ENCODE data around the gene SBF2.

Gene SBF2

GRCh38 chr11:9769621-9770020 lies 524.4 kb downstream of the SBF2 start:
- Histone ChIP-seq H3K9ac (ENCODE audit: low read length) (no peak overlapping the region), H3K27me3 (ENCODE audit: control insufficient read depth, insufficient read depth, low read length) (no peaks in the 10 kb centered on the region), H3K36me3 (ENCODE audit: control insufficient read depth, insufficient read depth, low read length) (no peaks in the 10 kb centered on the region), H3K4me1 (ENCODE audit: control insufficient read depth, insufficient read depth, low read length) (no peaks in the 10 kb centered on the region), H3K27ac (ENCODE audit: low read depth, low read length) (no peak overlapping the region), H3K4me3 (ENCODE audit: low read length) (no peak overlapping the region)

- H3K4me3 ChIP-seq (ENCODE audit: low read length) = no peak overlapping the region
- no peak overlapping the region for H3K27ac ChIP-seq (ENCODE audit: low read depth, low read length)
- no peaks in the 10 kb centered on the region for H3K27me3 ChIP-seq (ENCODE audit: control insufficient read depth, insufficient read depth, low read length)
- H3K9ac ChIP-seq (ENCODE audit: low read length) = no peak overlapping the region
- no peaks in the 10 kb centered on the region for H3K36me3 ChIP-seq (ENCODE audit: control insufficient read depth, insufficient read depth, low read length)
- peaks cover 4% of the 10 kb centered on the region for H3K4me1 ChIP-seq (ENCODE audit: control insufficient read depth, insufficient read depth, low read length)
These were observed 528.5 kb downstream of the SBF2 start for GRCh38 chr11:9765320-9766101.

- H3K36me3 ChIP-seq (ENCODE audit: control insufficient read depth, insufficient read depth, low read length) = no peaks in the 10 kb centered on the region
- H3K4me1 ChIP-seq (ENCODE audit: control insufficient read depth, insufficient read depth, low read length) = peaks cover 19% of the 10 kb centered on the region
- H3K9ac ChIP-seq (ENCODE audit: low read length) = no peak overlapping the region
- H3K27ac ChIP-seq (ENCODE audit: low read depth, low read length) = no peak overlapping the region
- H3K27me3 ChIP-seq (ENCODE audit: control insufficient read depth, insufficient read depth, low read length) = no peaks in the 10 kb centered on the region
- no peak overlapping the region for H3K4me3 ChIP-seq (ENCODE audit: low read length)
These were observed 530.7 kb downstream of the SBF2 start for GRCh38 chr11:9763301-9763700.

DNA sequence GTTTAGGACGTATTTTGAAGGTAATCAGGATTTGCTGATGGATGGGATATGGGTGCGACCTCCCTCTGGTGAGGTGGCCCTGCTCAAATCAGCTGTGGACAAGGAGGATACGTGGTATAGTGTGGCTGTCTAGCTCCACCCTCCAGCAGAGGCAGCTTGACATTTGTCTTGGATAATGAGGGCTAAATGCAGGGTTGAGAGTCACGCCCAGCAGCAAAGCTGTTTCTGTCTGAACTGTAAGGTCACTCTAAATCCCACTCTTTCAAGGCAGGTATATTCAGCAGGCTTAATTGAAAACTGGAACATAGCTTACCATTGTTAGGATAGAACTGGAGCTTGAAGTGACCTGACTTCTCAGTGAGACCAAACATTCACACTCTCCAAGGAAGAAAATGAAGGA lies 531.5 kb downstream of the SBF2 start:
- Histone ChIP-seq H3K27ac (ENCODE audit: low read depth, low read length) (no peak overlapping the region), H3K36me3 (ENCODE audit: control insufficient read depth, insufficient read depth, low read length) (no peaks in the 10 kb centered on the region), H3K4me3 (ENCODE audit: low read length) (no peak overlapping the region), H3K4me1 (ENCODE audit: control insufficient read depth, insufficient read depth, low read length) (peaks cover 19% of the 10 kb centered on the region), H3K27me3 (ENCODE audit: control insufficient read depth, insufficient read depth, low read length) (no peaks in the 10 kb centered on the region), H3K9ac (ENCODE audit: low read length) (no peak overlapping the region)

GRCh38 chr11:9761441-9761945 lies 532.5 kb downstream of the SBF2 start:
- H3K27me3 ChIP-seq (ENCODE audit: control insufficient read depth, insufficient read depth, low read length) = no peaks in the 10 kb centered on the region
- H3K36me3 ChIP-seq (ENCODE audit: control insufficient read depth, insufficient read depth, low read length) = no peaks in the 10 kb centered on the region
- H3K27ac ChIP-seq (ENCODE audit: low read depth, low read length) = no peak overlapping the region
- H3K4me1 ChIP-seq (ENCODE audit: control insufficient read depth, insufficient read depth, low read length) = peaks cover 19% of the 10 kb centered on the region
- no peak overlapping the region for H3K4me3 ChIP-seq (ENCODE audit: low read length)
- H3K9ac ChIP-seq (ENCODE audit: low read length) = no peak overlapping the region

DNA sequence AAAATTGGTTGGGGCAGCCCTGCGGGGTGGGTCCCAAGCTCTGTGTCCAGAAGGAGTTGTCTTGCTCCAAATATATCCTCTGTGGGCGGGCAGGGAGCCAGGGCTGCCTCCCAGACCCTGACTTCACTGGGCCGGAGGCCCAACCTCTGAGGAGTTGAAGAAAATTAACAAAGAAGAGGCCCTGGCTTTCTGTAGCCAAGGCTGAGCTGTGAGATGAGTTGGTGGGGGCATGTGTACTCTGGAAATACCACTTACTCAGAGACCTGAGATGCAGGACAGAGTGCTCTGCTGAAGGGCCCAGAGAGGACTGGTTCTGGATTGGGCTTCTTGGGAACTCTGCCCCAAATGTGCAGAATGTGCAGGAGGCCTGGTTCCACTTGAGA lies 533.8 kb downstream of the SBF2 start:
- Histone ChIP-seq H3K27me3 (ENCODE audit: control insufficient read depth, insufficient read depth, low read length) (no peaks in the 10 kb centered on the region), H3K4me3 (ENCODE audit: low read length) (no peak overlapping the region)

DNA sequence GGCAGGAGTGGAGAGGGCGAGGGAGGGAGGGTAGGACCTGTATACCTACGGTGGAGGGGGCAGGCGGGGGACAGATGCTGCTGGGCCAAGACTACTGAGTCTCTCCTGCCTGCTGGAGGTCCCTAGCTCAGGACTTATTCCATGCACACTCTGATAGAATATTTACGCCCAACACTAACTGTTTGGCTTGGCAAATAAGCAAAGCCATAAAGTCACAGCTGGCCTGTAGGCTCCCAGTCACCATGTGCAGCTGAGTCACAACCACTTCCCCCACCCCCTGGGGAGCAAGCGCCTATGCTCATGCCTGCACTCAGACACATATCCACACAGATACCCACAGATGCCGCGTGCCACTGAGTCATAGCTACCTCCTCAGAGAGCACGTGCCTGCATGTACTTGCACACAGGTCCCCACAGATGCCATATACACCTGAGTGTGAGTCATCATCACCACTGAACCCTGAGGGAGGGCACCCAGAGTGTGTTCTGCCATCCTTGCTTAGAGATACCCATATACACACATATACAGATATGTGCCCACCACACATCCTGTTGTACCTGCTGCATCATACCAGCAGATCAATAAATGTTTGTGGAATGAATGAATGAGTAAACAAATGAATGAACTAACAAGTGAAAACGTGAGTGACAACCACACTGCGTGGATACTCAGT lies 534.4 kb downstream of the SBF2 start:
- Histone ChIP-seq H3K27ac (ENCODE audit: low read depth, low read length) (peak overlapping the region; percentile 81), H3K4me1 (ENCODE audit: control insufficient read depth, insufficient read depth, low read length) (peaks cover 19% of the 10 kb centered on the region), H3K9ac (ENCODE audit: low read length) (peak overlapping the region; percentile 14), H3K4me3 (ENCODE audit: low read length) (peak overlapping the region; percentile 79), H3K27me3 (ENCODE audit: control insufficient read depth, insufficient read depth, low read length) (no peaks in the 10 kb centered on the region), H3K36me3 (ENCODE audit: control insufficient read depth, insufficient read depth, low read length) (no peaks in the 10 kb centered on the region)

More for the DNA sequence above, 533.8 kb downstream of the SBF2 start:
- Histone ChIP-seq H3K27ac (ENCODE audit: low read depth, low read length) (peak overlapping the region; percentile 81), H3K36me3 (ENCODE audit: control insufficient read depth, insufficient read depth, low read length) (no peaks in the 10 kb centered on the region), H3K9ac (ENCODE audit: low read length) (peak overlapping the region; percentile 14), H3K4me1 (ENCODE audit: control insufficient read depth, insufficient read depth, low read length) (peaks cover 19% of the 10 kb centered on the region)

GRCh38 chr11:9758637-9759518 lies 535.1 kb downstream of the SBF2 start:
- H3K9ac ChIP-seq (ENCODE audit: low read length) = peak overlapping the region; percentile 59
- H3K4me1 ChIP-seq (ENCODE audit: control insufficient read depth, insufficient read depth, low read length) = peaks cover 19% of the 10 kb centered on the region
- no peaks in the 10 kb centered on the region for H3K36me3 ChIP-seq (ENCODE audit: control insufficient read depth, insufficient read depth, low read length)
- no peaks in the 10 kb centered on the region for H3K27me3 ChIP-seq (ENCODE audit: control insufficient read depth, insufficient read depth, low read length)
- peak overlapping the region; percentile 81 for H3K27ac ChIP-seq (ENCODE audit: low read depth, low read length)
- H3K4me3 ChIP-seq (ENCODE audit: low read length) = peak overlapping the region; percentile 79

DNA sequence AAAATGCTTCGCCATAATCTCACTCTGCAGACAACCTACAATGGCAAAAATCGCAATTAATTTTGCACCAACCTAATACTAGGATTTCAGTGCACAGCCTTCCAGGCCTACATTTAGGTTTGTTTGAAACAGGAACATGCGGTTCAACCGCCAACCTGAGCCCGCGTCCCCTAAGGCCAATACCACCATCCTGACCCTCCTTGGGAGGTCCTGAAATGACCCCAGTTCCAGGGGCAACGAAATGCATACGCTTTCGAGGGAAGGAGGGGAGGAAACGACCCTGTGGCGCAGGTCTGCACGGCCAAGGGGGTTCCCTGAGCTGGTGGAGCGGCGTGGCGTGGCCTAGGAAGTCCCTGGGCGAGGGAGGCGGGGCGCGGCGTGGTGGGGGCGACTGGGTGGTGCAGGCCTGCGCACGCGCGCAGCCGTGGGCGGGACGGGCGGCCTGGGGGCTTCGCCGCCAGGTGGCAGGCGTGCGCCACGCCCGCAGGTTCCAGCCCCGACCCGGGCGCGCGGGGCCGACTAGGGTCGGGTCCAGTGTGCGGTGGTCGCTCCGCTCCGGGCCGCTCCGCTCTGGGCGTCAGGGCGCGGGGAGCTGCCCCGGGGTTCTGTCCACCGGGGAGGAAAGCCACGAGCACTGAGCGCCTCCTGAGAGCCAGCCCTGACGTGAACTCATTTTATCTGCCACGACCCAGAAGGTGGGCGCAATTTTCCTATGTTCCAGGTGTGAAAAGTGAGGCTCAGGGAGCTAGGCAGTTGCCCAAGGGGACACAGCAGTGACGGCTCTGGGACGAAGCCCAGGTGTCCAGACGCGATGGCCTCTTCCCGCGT lies 536.0 kb downstream of the SBF2 start:
- H3K9ac ChIP-seq (ENCODE audit: low read length) = peak overlapping the region; percentile 69
- peak overlapping the region; percentile 79 for H3K4me3 ChIP-seq (ENCODE audit: low read length)
- no peaks in the 10 kb centered on the region for H3K27me3 ChIP-seq (ENCODE audit: control insufficient read depth, insufficient read depth, low read length)
- no peaks in the 10 kb centered on the region for H3K36me3 ChIP-seq (ENCODE audit: control insufficient read depth, insufficient read depth, low read length)
- peaks cover 19% of the 10 kb centered on the region for H3K4me1 ChIP-seq (ENCODE audit: control insufficient read depth, insufficient read depth, low read length)
- peak overlapping the region; percentile 81 for H3K27ac ChIP-seq (ENCODE audit: low read depth, low read length)

DNA sequence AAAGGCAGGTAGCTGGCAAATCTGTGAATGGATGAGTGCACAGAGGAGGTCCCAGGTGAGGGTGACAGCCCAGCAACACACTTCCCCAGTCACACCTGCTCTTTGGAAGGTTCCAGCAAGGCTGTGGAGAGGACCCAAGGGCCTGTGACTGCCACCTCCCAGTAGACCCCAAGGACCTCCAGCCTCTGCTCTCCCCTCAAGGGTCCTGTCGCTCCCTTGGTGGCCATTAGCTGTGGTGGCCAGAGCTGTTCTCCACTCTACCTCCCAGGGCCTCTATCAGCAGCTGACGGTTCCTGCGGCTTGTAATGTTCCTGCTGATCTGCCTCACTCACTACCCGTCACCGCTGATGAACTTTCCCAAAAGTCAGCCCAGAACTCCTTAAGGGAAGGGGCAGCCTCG lies 537.1 kb downstream of the SBF2 start:
- no peaks in the 10 kb centered on the region for H3K36me3 ChIP-seq (ENCODE audit: control insufficient read depth, insufficient read depth, low read length)
- no peak overlapping the region for H3K9ac ChIP-seq (ENCODE audit: low read length)
- H3K4me1 ChIP-seq (ENCODE audit: control insufficient read depth, insufficient read depth, low read length) = peaks cover 19% of the 10 kb centered on the region
- no peak overlapping the region for H3K27ac ChIP-seq (ENCODE audit: low read depth, low read length)
- no peak overlapping the region for H3K4me3 ChIP-seq (ENCODE audit: low read length)
- no peaks in the 10 kb centered on the region for H3K27me3 ChIP-seq (ENCODE audit: control insufficient read depth, insufficient read depth, low read length)

DNA sequence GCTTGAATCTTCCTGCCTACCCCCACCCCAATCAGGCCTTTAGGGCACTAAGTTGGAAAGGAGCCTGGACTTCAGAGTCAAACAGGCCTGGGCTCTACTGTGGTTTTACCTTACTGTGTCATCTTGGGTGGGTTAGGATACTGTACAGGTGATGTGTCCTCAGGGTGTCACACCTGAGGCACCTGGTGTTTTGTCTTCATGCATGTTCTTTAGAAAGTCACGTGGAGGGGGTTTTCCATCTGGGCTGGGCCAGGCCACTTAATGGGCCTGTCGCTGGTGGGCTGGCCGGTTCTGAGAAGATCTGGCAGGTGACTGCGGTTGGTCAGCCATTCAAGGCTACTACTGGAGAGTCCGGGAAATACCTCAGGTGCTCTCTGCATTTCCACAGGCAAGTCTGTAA lies 537.6 kb downstream of the SBF2 start:
- no peaks in the 10 kb centered on the region for H3K36me3 ChIP-seq (ENCODE audit: control insufficient read depth, insufficient read depth, low read length)
- no peaks in the 10 kb centered on the region for H3K27me3 ChIP-seq (ENCODE audit: control insufficient read depth, insufficient read depth, low read length)
- no peak overlapping the region for H3K9ac ChIP-seq (ENCODE audit: low read length)
- H3K4me3 ChIP-seq (ENCODE audit: low read length) = no peak overlapping the region
- H3K4me1 ChIP-seq (ENCODE audit: control insufficient read depth, insufficient read depth, low read length) = peaks cover 19% of the 10 kb centered on the region
- H3K27ac ChIP-seq (ENCODE audit: low read depth, low read length) = no peak overlapping the region

All from rectal smooth muscle tissue (tissue), 1 donor.